Measurements from ENCODE around the gene CENPS. TPM values are rescaled to one million over a fixed set of nuclear protein-coding genes. Genes with fewer than 3 reads are reported as not detected.

The CENPS gene
- total RNA-seq, 1 donor from 2014 or later = 2.6 TPM

DNA sequence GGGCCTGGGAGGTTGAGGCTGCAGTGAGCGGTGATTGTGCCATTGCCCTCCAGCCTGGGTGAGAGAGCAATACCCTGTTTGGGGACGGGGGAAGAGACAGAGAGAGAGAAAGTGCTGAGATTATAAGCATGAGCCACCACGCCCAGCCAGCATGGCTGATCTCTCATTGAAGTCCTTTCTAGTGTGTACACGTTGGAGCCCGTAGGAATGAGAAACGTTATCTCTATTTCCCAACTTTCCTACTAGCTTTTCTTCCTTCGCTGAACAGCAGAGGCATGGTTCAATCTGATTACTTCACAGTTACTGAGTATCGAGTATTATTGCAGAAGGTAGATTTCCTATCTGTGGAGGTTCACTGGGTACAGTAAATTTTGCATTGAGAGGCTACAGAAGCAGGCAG is 49.1 kb downstream of the CENPS start:
- H3K27me3 ChIP-seq (ENCODE audit: control insufficient read depth in 3 of 3, insufficient read depth in 3 of 3, low read length in 3 of 3) = no peaks in the 10 kb centered on the region
- H3K4me1 ChIP-seq (ENCODE audit: control insufficient read depth in 3 of 3, insufficient read depth in 3 of 3, low read length in 3 of 3) = peaks cover 12 to 20% (median 16%) of the 10 kb centered on the region in 3 donors
- no peak overlapping the region for H3K4me3 ChIP-seq (ENCODE audit: low read length in 3 of 3)
- H3K36me3 ChIP-seq (ENCODE audit: control insufficient read depth in 3 of 3, insufficient read depth in 3 of 3, low read length in 3 of 3) = no peaks in the 10 kb centered on the region
- H3K9ac ChIP-seq (ENCODE audit: low read depth in 1 of 3, low read length in 3 of 3) = no peak overlapping the region
- no peak overlapping the region for H3K27ac ChIP-seq (ENCODE audit: low read depth, low read length)
- H3K9me3 ChIP-seq (ENCODE audit: control insufficient read depth in 3 of 3, low read length in 3 of 3) = no peaks in the 10 kb centered on the region

GRCh38 chr1:10480614-10481013 is 50.4 kb downstream of the CENPS start:
- Histone ChIP-seq H3K4me1 (ENCODE audit: control insufficient read depth in 3 of 3, insufficient read depth in 3 of 3, low read length in 3 of 3) (peaks cover 8 to 17% (median 11%) of the 10 kb centered on the region in 3 donors), H3K27ac (ENCODE audit: low read depth, low read length) (no peak overlapping the region), H3K9ac (ENCODE audit: low read depth in 1 of 3, low read length in 3 of 3) (no peak overlapping the region), H3K4me3 (ENCODE audit: low read length in 3 of 3) (no peak overlapping the region), H3K9me3 (ENCODE audit: control insufficient read depth in 3 of 3, low read length in 3 of 3) (no peaks in the 10 kb centered on the region), H3K27me3 (ENCODE audit: control insufficient read depth in 3 of 3, insufficient read depth in 3 of 3, low read length in 3 of 3) (no peaks in the 10 kb centered on the region), H3K36me3 (ENCODE audit: control insufficient read depth in 3 of 3, insufficient read depth in 3 of 3, low read length in 3 of 3) (peaks cover 0 to 2% (median 0%) of the 10 kb centered on the region in 3 donors)

GRCh38 chr1:10484521-10484920 is 54.3 kb downstream of the CENPS start:
- Histone ChIP-seq H3K9ac (ENCODE audit: low read depth in 1 of 3, low read length in 3 of 3) (no peak overlapping the region), H3K4me1 (ENCODE audit: control insufficient read depth in 3 of 3, insufficient read depth in 3 of 3, low read length in 3 of 3) (peaks cover 0 to 4% (median 0%) of the 10 kb centered on the region in 3 donors), H3K27ac (ENCODE audit: low read depth, low read length) (no peak overlapping the region), H3K9me3 (ENCODE audit: control insufficient read depth in 3 of 3, low read length in 3 of 3) (no peaks in the 10 kb centered on the region), H3K27me3 (ENCODE audit: control insufficient read depth in 3 of 3, insufficient read depth in 3 of 3, low read length in 3 of 3) (no peaks in the 10 kb centered on the region), H3K36me3 (ENCODE audit: control insufficient read depth in 3 of 3, insufficient read depth in 3 of 3, low read length in 3 of 3) (peaks cover 0 to 4% (median 2%) of the 10 kb centered on the region in 3 donors), H3K4me3 (ENCODE audit: low read length in 3 of 3) (no peak overlapping the region)

- Histone ChIP-seq H3K9me3 (ENCODE audit: control insufficient read depth in 3 of 3, low read length in 3 of 3) (no peaks in the 10 kb centered on the region), H3K27ac (ENCODE audit: low read depth, low read length) (no peak overlapping the region), H3K27me3 (ENCODE audit: control insufficient read depth in 3 of 3, insufficient read depth in 3 of 3, low read length in 3 of 3) (no peaks in the 10 kb centered on the region), H3K36me3 (ENCODE audit: control insufficient read depth in 3 of 3, insufficient read depth in 3 of 3, low read length in 3 of 3) (peaks cover 0 to 4% (median under 1%) of the 10 kb centered on the region in 3 donors), H3K4me3 (ENCODE audit: low read length in 3 of 3) (no peak overlapping the region), H3K4me1 (ENCODE audit: control insufficient read depth in 3 of 3, insufficient read depth in 3 of 3, low read length in 3 of 3) (peaks cover under 1 to 3% (median 2%) of the 10 kb centered on the region in 3 donors), H3K9ac (ENCODE audit: low read depth in 1 of 3, low read length in 3 of 3) (no peak overlapping the region)
Measured at GRCh38 chr1:10489291-10490055, 59.2 kb downstream of the CENPS start.

DNA sequence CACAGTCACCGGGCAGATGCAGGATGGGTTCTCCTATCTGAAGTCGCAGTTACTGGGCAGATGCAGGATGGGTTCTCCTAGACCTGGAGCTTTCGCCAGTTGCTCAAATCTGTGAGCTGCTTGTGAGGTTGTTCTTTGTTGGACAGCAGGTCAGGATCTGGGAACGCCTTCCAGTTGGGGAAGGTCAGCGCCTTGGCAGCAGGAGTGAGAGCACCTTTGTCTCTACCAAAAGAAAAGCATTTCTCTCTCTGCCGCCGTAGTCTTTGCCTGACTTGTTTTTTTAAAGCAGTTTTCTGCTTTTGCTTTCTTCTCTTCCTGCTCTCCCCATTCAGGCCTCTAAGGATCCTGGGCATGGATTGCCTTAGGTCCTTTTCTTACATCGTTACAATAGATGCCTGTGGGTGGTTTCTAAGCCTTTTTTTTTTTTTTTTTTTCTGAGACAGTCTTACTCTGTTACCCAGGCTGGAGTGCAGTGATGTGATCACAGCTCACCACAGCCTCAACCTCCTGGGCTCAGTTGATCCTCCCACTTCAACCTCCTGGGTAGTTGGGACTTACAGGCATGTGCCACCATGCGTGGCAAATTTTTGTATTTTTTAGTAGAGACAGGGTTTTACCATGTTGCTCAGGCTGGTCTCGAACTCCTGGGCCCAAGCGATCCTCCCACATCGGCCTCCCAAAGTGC is 60.2 kb downstream of the CENPS start:
- Histone ChIP-seq H3K9me3 (ENCODE audit: control insufficient read depth in 3 of 3, low read length in 3 of 3) (no peaks in the 10 kb centered on the region), H3K27ac (ENCODE audit: low read depth, low read length) (no peak overlapping the region)

More for the DNA sequence above, 60.2 kb downstream of the CENPS start:
- H3K4me1 ChIP-seq (ENCODE audit: control insufficient read depth in 3 of 3, insufficient read depth in 3 of 3, low read length in 3 of 3) = peaks cover 9 to 12% (median 11%) of the 10 kb centered on the region in 3 donors
- H3K27me3 ChIP-seq (ENCODE audit: control insufficient read depth in 3 of 3, insufficient read depth in 3 of 3, low read length in 3 of 3) = no peaks in the 10 kb centered on the region
- H3K4me3 ChIP-seq (ENCODE audit: low read length in 3 of 3) = no peak overlapping the region
- no peak overlapping the region for H3K9ac ChIP-seq (ENCODE audit: low read depth in 1 of 3, low read length in 3 of 3)
- H3K36me3 ChIP-seq (ENCODE audit: control insufficient read depth in 3 of 3, insufficient read depth in 3 of 3, low read length in 3 of 3) = peaks cover 0 to 4% (median 0%) of the 10 kb centered on the region in 3 donors

Other genes with a start within 250 kb of the CENPS start
- gene KIF1B, start 219.9 kb upstream of the CENPS start, total RNA-seq = 127 TPM
- gene PGD, start 31.4 kb upstream of the CENPS start, total RNA-seq = 59.5 TPM
- 0.52 TPM for gene CORT, start 19.6 kb downstream of the CENPS start, total RNA-seq
- gene DFFA, start 42.1 kb downstream of the CENPS start, total RNA-seq = 15.1 TPM
- gene PEX14, start 44.5 kb downstream of the CENPS start, total RNA-seq = 7.3 TPM